SH-SY5Y (cell line): ENCODE data around the gene CDK14.

Experiments
- GATA2 ChIP-seq: IDR thresholded peaks from 2 replicates; pipeline ENCODE4 v1.6.1; 2011; ENCODE audit warnings: mild to moderate bottlenecking, low read depth, low read length
- GATA3 ChIP-seq: IDR thresholded peaks from 2 replicates; pipeline ENCODE4 v1.6.1; 2011; ENCODE audit warnings: low read depth, mild to moderate bottlenecking, low read length, moderate library complexity

GRCh38 chr7:91051966-91052365, 455.8 kb downstream of the CDK14 start:
- TF ChIP-seq GATA2: no peak
- TF ChIP-seq GATA3: no peak
